GM15510 (cell line): ENCODE data around the gene GRK2.

ENCODE experiments used
- POLR2A ChIP-seq: IDR thresholded peaks from 3 replicates; pipeline ENCODE4 v1.6.1; 2011; ENCODE audit warnings: borderline replicate concordance; ENCODE audit not compliant: insufficient read length; ENCODE audit errors: extremely low read depth

GRK2 gene

DNA sequence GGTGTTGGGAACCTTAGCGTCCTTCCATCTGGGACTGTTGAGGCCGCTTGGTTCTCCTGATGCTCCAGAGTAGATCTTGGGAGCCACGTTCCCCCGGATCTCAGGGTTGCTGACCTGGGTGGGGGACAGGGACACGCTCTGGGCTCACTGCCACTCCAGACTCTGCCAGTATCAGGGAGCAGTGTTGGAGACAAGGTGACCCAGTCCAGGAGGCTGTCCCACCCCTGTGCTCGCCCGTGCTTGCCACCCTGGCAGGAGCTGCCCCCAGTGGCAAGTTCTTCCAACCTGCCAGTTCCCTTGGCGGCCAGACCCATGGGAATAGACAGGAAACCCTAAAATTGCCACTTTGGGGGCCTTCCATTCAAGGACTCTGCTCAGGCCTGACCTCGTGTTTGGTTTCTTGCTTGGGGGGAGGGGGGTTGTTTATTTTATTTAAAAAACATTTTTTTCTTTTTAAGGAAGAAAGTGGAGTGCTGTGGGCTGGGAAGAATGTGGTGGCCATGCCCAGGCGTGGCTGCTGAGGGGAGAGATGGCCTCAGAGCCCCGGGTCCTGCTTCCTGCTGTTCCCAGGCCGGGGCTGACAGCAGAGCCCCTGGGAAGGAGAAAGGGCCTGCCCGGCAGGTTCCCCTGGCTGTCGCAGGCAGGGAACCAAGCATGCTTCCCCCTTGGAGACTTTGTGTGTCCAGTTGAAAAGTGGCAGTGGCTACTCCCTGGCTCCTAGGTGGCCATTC, 7.2 kb downstream of the GRK2 start:
- TF ChIP-seq POLR2A: no peak

DNA sequence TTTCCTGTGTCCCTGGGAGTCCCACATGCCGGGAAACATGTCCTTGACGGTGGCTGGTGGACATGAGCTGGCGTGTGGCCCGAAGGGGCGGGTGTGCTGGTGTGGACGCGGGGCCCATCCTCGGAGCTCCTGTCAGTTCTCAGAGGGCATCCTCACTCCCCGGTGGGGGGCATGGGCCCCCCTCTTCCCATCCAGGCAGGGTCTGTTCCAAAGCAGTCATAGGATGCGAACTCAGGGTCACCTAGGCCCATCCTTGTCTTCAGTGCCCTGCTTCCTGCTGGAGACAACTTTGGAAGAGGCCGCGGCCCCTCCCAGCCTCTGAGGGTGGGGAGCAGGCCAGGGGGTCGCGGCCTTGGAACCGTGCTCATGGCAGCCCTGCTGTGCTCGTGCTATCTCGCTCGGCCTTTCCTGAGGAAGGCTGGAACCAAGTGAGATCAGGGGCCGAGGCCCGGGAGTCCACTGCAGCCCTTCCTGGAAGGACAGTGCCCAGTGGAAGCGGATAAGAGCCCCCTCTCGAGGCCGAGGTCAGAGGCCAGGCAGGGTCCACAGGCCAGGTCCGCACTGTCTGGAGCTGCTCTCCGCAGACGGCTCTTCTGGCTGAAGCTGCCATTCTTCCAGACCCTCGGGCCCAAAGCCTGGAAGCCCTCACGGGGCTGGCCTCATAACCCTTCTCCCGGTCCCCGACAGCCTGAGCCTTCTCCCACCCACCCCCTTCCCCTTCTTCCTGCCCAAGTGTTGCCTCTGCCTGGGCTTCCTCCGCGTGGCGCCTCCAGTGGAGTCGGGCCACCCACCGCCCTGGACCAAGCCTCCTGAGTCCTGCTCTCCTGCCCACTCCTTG, 8.7 kb downstream of the GRK2 start:
- no peak for TF ChIP-seq POLR2A

DNA sequence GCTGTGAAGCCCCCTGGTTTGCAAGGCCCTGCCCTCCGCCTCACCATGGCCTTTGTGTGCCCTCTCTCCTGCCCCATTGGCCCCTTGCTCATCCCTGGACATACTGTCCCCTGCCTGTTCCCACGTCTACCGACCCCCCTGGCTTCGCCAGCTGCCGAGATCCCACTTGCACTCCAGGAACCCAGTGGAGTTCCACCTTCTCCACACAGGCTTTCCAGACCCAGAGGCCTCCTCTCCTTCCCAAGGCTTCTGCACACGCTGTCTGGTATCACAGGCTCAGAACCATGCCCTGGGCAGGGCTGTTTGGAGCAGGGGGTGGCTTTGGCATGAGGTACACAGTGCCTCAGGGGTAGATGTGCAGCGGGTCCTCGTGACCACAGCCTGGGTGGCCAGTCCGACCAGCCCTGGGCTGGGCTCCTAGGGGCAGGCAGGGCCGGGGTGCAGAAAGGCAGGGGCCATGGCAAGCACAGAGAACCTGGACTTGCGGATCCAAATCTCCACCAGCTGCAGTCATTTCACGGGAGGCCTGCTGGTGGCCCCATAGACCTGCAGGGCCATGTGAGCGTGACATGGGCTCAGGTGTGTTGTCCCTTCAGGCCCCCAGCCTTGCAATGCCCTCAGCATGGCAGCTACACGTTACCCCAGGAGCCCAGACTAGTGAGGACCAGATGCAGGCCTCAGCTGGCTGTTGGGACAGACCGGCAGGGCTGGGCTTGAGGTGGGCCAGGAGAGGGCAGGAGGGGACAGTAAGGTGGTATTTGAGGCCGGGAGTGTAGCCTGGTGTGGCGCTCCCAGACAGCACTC, 9.5 kb downstream of the GRK2 start:
- TF ChIP-seq POLR2A: no peak

DNA sequence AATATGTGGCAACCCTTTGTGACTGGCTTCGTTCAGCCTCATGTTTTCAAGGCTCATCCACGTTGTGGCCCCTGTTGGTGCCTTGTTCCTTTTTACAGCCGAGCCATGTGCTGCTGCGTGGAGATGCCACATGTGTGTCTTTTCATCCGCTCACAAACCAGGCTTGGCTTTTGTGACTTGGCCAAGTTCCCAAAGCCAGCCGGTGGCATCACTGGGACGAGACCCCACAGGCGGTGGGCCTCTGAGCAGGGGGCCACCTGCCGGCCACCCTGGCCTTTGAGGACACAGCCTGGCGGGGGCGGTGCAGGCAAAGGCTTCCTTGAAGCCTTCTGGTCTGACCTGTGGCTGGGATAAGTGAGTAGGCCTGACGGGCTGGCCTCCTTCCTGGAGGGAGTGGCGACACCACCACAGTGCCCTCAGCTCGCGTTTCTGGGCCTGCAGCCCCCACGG, 10.5 kb downstream of the GRK2 start:
- no peak for TF ChIP-seq POLR2A

DNA sequence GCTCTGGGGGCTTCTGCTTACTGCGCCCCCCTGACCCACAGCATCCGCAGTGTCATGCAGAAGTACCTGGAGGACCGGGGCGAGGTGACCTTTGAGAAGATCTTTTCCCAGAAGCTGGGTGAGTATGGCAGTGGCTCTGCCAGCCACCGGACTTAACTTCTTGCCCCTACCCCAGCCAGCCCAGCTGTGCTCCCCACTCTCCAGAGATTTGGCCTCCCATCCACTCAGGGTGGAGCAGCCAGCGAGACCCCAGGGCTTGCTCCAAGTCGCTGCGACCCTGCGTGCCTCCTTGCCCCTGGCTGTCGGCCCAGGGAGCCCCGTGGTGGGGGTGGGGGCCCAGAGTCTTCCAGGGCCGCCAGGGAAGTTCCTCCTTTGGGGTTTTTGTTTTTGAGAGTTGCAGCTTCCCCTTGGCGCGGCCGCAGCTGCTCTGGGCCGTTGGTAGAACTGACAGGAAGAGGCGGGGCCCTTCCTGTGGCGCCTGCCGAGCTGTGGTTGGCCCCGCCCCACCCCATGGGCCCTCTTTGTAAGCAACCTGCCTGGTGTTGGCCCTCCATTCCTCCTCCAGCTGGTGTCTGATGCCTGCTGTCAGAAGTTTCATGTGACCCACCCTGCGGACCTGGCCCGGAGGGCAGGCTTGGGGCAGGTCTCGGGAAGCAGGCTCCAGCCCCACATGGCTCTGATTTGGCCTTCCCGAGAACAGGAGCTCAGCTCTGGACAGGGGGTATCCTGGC, 11.1 kb downstream of the GRK2 start:
- TF ChIP-seq POLR2A: peak; percentile 52

DNA sequence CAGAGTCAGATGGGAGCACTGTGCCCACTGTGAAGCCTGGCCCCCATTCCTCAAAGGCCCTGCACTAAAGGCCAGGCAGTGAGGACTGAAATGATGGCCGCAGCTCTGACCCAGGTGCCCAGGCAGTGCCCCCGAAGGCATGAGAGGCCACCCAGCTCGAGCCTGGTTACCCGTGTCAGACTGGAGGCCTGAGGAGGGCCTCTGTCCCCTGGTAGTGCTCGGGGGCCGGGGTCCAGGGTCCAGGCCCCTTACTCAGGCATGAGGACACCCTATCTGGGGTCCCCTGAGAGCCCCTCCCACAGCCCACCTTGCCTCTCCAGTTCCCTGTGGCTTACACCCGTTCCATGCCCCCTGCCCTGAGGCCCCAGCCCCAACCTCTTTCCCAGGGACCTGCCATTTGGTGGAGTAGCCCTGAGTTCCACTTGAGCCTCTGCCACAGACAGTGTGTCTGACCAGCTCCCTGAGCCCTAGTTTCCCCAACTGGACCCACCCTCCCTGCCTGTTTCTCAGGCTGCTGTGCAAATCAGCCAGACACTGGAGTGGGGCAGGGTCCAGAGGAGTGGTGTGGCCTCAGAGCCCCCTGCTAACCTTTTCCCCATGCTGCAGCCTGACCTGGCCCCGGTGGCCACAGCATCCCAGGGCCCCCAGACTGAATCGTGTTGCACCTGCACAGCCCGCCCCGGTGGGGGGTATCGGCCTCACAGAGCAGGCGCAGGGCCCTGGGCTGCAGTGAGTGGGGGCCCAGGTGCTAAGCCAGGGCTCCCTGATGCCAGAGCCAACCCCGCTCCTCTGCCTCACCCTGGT, 12.1 kb downstream of the GRK2 start:
- TF ChIP-seq POLR2A: no peak

DNA sequence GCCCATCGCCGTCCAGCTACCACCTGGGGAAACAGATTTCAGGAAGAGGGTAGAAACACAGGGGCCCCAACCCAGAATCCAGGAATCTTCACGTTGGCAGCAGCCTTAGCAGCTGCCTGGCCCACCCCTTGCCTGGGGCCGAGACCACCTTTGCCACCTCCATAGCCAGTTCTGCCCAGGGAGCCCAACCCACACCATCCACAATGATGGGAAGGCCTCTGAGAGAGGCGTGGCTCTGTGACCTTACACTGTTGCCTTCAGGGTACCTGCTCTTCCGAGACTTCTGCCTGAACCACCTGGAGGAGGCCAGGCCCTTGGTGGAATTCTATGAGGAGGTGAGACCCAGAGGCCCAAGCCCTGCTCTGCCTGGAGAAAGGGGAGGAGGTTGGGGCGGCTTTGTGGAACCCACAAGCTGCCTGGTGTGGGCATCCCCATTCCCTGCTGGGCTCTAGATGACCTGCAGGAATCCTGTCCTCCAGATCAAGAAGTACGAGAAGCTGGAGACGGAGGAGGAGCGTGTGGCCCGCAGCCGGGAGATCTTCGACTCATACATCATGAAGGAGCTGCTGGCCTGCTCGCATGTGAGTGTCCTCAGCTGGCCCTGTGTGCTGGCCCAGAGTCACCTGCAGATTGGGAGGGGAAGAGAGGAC, 12.8 kb downstream of the GRK2 start:
- TF ChIP-seq POLR2A: no peak

DNA sequence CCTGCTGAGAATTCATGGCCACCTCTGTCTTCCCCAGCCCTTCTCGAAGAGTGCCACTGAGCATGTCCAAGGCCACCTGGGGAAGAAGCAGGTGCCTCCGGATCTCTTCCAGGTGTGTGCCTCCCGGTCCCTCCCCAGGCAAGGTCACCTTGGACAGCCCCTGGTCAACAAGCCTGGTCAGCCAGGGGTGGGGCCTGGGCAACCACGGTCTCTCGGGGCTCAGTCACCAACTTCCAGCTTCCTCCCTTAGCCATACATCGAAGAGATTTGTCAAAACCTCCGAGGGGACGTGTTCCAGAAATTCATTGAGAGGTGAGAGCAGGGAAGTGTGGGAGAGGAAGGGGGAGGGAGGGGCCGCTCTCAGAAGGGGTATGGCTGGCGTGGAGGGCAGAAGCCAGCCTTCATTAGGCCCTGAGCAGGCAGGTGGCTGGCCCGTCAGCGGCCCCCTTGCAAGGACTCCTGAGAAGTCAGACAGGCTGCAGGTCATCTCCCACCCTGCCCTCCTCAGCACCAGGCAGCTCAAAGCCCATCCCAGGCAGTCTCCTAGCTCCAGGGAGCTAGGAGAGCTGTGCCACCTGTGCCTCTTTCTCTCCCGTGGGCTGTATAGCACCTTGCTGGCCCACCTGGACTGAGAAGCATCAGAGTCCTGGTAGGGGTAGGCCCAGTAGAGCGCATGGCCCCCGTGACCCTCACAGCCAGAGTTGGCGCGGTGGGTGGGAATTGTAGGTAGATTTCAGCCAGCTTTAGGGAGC, 13.5 kb downstream of the GRK2 start:
- no peak for TF ChIP-seq POLR2A

DNA sequence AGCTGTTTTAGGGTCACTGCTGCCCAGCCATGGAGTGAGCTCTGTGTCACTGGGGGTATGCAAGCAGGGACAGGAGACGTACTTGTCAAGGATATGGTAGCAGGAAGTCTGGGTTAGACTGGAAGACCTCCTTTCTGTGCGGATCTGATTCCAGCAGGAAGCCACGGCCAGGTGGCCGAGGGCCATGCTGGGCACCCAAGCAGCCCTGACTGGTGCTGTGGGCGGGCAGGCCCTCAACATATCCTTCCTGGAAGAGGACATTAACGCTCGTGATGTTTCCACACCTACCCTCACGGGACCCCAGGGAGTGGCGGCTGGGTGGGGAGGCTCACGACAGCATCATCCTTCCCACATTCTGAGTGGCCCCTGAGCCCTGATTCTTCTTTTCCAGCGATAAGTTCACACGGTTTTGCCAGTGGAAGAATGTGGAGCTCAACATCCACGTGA, 14.1 kb downstream of the GRK2 start:
- TF ChIP-seq POLR2A: no peak

DNA sequence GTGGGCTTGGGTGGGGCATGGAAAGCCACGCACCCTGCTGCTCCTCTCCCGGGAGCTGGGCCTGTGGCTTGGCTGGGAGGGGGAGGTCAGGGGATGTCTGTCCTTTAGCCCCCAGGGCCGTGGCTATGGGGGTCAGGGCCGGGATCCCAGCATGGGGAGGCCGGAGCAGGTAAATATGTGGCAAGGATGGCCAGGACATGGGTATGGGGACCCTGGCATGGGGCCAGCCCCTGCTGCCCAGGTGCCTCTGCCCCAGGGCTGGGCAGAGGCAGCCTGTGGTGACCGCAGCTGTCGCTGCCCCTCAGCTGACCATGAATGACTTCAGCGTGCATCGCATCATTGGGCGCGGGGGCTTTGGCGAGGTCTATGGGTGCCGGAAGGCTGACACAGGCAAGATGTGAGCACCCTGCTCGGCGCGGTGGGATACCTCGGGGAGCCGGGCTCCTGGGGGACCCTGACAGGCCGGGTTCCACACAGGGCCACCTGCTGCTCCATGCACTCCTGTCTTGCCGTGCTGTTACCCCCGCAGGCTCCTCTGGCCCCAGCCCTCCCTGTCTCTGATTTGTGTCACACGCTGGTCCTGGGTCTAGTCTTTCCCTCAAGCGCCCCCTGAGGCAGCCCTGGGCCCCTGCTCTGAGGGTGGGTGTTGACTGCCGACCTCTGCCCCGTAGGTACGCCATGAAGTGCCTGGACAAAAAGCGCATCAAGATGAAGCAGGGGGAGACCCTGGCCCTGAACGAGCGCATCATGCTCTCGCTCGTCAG, 14.7 kb downstream of the GRK2 start:
- TF ChIP-seq POLR2A: no peak

DNA sequence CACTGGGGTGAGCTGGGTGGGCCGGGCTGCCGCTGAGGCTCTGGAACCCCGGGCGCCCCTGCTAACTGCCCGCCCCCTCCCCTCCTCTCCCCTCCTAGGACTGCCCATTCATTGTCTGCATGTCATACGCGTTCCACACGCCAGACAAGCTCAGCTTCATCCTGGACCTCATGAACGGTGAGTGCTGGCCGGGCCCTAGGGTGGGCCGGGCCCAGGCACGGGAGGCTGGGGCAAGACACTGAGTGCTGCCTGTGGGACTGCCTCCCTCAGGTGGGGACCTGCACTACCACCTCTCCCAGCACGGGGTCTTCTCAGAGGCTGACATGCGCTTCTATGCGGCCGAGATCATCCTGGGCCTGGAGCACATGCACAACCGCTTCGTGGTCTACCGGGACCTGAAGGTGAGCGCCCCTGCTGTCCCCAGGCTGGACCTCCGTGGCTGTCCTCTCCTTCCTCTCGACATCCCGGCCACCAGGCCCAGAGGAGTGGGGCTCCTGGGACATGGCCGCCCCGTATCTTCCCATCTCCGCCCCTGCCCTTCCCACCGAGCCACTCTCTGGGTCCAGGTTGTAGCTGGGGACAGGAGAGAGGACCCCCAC, 15.4 kb downstream of the GRK2 start:
- TF ChIP-seq POLR2A: no peak
